ENCODE measurements around the gene REL. TPM values are rescaled to one million over a fixed set of nuclear protein-coding genes. Genes with fewer than 3 reads are reported as not detected.

REL gene
- total RNA-seq, 1 experiment from 2014 or later: 10.2 TPM

- TF ChIP-seq CEBPB (IDR thresholded peaks at IDR 0.05; ENCODE audit: low read depth): no peak
Observed at GRCh38 chr2:60880643-60881046, 729 bp upstream of the REL start (continued).

GRCh38 chr2:60882971-60883753 lies 1.8 kb downstream of the REL start:
- ATAC-seq (no peak), DNase-seq (ENCODE audit: low read depth, low spot score) (no peak)
- Histone ChIP-seq H3K79me2 (ENCODE audit: insufficient read depth, low read length) (peaks cover 54% of the 10 kb centered on the region), H4K20me1 (ENCODE audit: insufficient read depth) (no peaks in the 10 kb centered on the region), H3K4me3 (replicated peaks in 1 of 2; ENCODE audit: low read depth in 1 of 2, low read length in 2 of 2) (peak overlapping the region; percentile 80 to 81), H2AFZ (ENCODE audit: low read depth, low read length, poor library complexity, severe bottlenecking) (no peak overlapping the region), H3K27ac (ENCODE audit: low read depth, low read length) (no peak overlapping the region), H3K4me1 (ENCODE audit: control insufficient read depth in 1 of 2, insufficient read depth in 2 of 2, low read length in 2 of 2) (peaks cover 6 to 19% of the 10 kb centered on the region in 2 experiments; a peak in 3 of 4 replicates), H3K36me3 (ENCODE audit: control insufficient read depth in 1 of 2, insufficient read depth in 2 of 2, low read length in 2 of 2) (no peaks in the 10 kb centered on the region), H3K9me2 (ENCODE audit: insufficient read depth) (no peaks in the 10 kb centered on the region), H3K9ac (ENCODE audit: low read length) (peak overlapping the region; percentile 88), H3K9me3 (ENCODE audit: control insufficient read depth in 1 of 2, insufficient read depth in 1 of 2, low read depth in 1 of 2, low read length in 2 of 2) (no peaks in the 10 kb centered on the region), H3K4me2 (ENCODE audit: low read length) (peak overlapping the region; percentile 73), H3K27me3 (ENCODE audit: insufficient read depth, low read length) (no peaks in the 10 kb centered on the region)
- RAD21 ChIA-PET (ENCODE audit: low non-redundant PET in 1 of 2, low total read pairs in 2 of 2, uncharacterized antibody in 2 of 2, unreplicated experiment in 2 of 2): no interaction called here
- intact Hi-C loops (cut with micrococcal nuclease): loop anchor here (5.0 kb wide), 1 partner anchor 134 kb away; the partner anchor contains the start of genes PEX13 and PUS10
- CTCF ChIA-PET: no interaction called here
- POLR2A ChIA-PET: no interaction called here
- BruUV-seq (replicated peaks): no TSS peak
- TF ChIP-seq ZFX (IDR thresholded peaks at IDR 0.05) (no peak), JUND (IDR thresholded peaks at IDR 0.05) (no peak), ZBTB33 (IDR thresholded peaks at IDR 0.05; ENCODE audit: extremely low read depth, insufficient replicate concordance, low read length) (no peak), ATF3 (IDR thresholded peaks at IDR 0.05) (no peak), MAX (IDR thresholded peaks at IDR 0.05) (no peak), YY1 (IDR thresholded peaks at IDR 0.05; ENCODE audit: extremely low read depth, insufficient replicate concordance, low read depth, low read length) (no peak), POLR2A (IDR thresholded peaks at IDR 0.05; ENCODE audit: borderline replicate concordance, extremely low read depth, insufficient read depth, insufficient read length) (no peak), ZNF274 (IDR thresholded peaks at IDR 0.05; ENCODE audit: low read depth, low read length) (no peak), EZH2phosphoT487 (IDR thresholded peaks at IDR 0.05; ENCODE audit: borderline replicate concordance) (no peak), REST (IDR thresholded peaks at IDR 0.05; ENCODE audit: low read depth) (no peak), CEBPB (IDR thresholded peaks at IDR 0.05; ENCODE audit: low read depth) (no peak), RAD21 (IDR thresholded peaks at IDR 0.05; ENCODE audit: low read depth) (no peak), CTCF (IDR thresholded peaks at IDR 0.05 in 2 of 3, conservative IDR thresholded peaks at IDR 0.05 in 1 of 3; ENCODE audit: borderline replicate concordance in 1 of 3, insufficient read depth in 1 of 3, low read depth in 2 of 3, low read length in 2 of 3) (no peak), EGR1 (IDR thresholded peaks at IDR 0.05; ENCODE audit: low read depth) (no peak), CBX3 (IDR thresholded peaks at IDR 0.05; ENCODE audit: low read depth) (no peak), SP1 (IDR thresholded peaks at IDR 0.05; ENCODE audit: low read depth) (no peak), SIN3A (IDR thresholded peaks at IDR 0.05; ENCODE audit: low read depth) (no peak)
